ENCODE data around the gene TTC28.

TTC28 gene

GRCh38 chr22:27995801-27996528 lies 683.7 kb downstream of the TTC28 start:
- H3K4me3 ChIP-seq (ENCODE audit: low read depth, low read length), result no peak overlapping the region

- no peak overlapping the region for H3K4me3 ChIP-seq (ENCODE audit: low read depth, low read length)
These were observed 684.9 kb downstream of the TTC28 start for GRCh38 chr22:27994481-27995331.

- no peak overlapping the region for H3K4me3 ChIP-seq (ENCODE audit: low read depth, low read length)
These were observed 685.8 kb downstream of the TTC28 start for GRCh38 chr22:27993774-27994350.

GRCh38 chr22:27993201-27993635 lies 686.4 kb downstream of the TTC28 start:
- H3K4me3 ChIP-seq (ENCODE audit: low read depth, low read length), result no peak overlapping the region

- no peak overlapping the region for H3K4me3 ChIP-seq (ENCODE audit: low read depth, low read length)
These were observed 687.1 kb downstream of the TTC28 start for GRCh38 chr22:27992294-27993165.

- no peak overlapping the region for H3K4me3 ChIP-seq (ENCODE audit: low read depth, low read length)
These were observed 687.9 kb downstream of the TTC28 start for GRCh38 chr22:27991586-27992293.

- H3K4me3 ChIP-seq (ENCODE audit: low read depth, low read length), result no peak overlapping the region
These were observed 688.8 kb downstream of the TTC28 start for GRCh38 chr22:27990879-27991278.

GRCh38 chr22:27990451-27990840 lies 689.2 kb downstream of the TTC28 start:
- H3K4me3 ChIP-seq (ENCODE audit: low read depth, low read length), result no peak overlapping the region

GRCh38 chr22:27989758-27990450 lies 689.7 kb downstream of the TTC28 start:
- H3K4me3 ChIP-seq (ENCODE audit: low read depth, low read length), result no peak overlapping the region

GRCh38 chr22:27988704-27989103 lies 690.9 kb downstream of the TTC28 start:
- no peak overlapping the region for H3K4me3 ChIP-seq (ENCODE audit: low read depth, low read length)

- H3K4me3 ChIP-seq (ENCODE audit: low read depth, low read length), result no peak overlapping the region
These were observed 692.1 kb downstream of the TTC28 start for GRCh38 chr22:27987557-27987956.

- no peak overlapping the region for H3K4me3 ChIP-seq (ENCODE audit: low read depth, low read length)
These were observed 692.7 kb downstream of the TTC28 start for GRCh38 chr22:27986937-27987336.

GRCh38 chr22:27986459-27986858 lies 693.2 kb downstream of the TTC28 start:
- H3K4me3 ChIP-seq (ENCODE audit: low read depth, low read length), result no peak overlapping the region

- H3K4me3 ChIP-seq (ENCODE audit: low read depth, low read length), result no peak overlapping the region
These were observed 694.0 kb downstream of the TTC28 start for GRCh38 chr22:27985323-27986275.

- no peak overlapping the region for H3K4me3 ChIP-seq (ENCODE audit: low read depth, low read length)
These were observed 694.9 kb downstream of the TTC28 start for GRCh38 chr22:27984723-27985122.

GRCh38 chr22:27984001-27984695 lies 695.5 kb downstream of the TTC28 start:
- H3K4me3 ChIP-seq (ENCODE audit: low read depth, low read length), result no peak overlapping the region

GRCh38 chr22:27983361-27983791 lies 696.3 kb downstream of the TTC28 start:
- no peak overlapping the region for H3K4me3 ChIP-seq (ENCODE audit: low read depth, low read length)

All from iPS-11a (cell line).